SK-N-SH treated with all-trans-retinoic acid at 6 μM for 48 hours (cell line): ENCODE data around the gene EPB41L4A.

ENCODE experiments used
- ISL1 ChIP-seq: fragments of 250-450 bp; sonication (Bioruptor Pico); IDR thresholded peaks from 2 replicates; pipeline ENCODE4 v2.1.2; 2022; ENCODE audit warnings: mild to moderate bottlenecking, moderate library complexity
- PATZ1 ChIP-seq: fragments of 250-450 bp; sonication (Bioruptor Pico); IDR thresholded peaks from 2 replicates; pipeline ENCODE4 v1.8.0; 2020; ENCODE audit warnings: mild to moderate bottlenecking, moderate library complexity, borderline replicate concordance
- TCF4 ChIP-seq: fragments of 250-450 bp; sonication (Bioruptor Pico); IDR thresholded peaks from 2 replicates; pipeline ENCODE4 v1.8.0; 2021; ENCODE audit warnings: mild to moderate bottlenecking, moderate library complexity, borderline replicate concordance
- ZNF565 ChIP-seq: fragments of 450-650 bp; formaldehyde crosslinking; conservative IDR thresholded peaks from 2 replicates; pipeline ENCODE4 v1.5.0; 2020; ENCODE audit warnings: low read depth, mild to moderate bottlenecking, moderate library complexity
- ZNF8 ChIP-seq: fragments of 450-650 bp; formaldehyde crosslinking; IDR thresholded peaks from 2 replicates; pipeline ENCODE4 v1.5.0; 2020; ENCODE audit warnings: mild to moderate bottlenecking, moderate library complexity

DNA sequence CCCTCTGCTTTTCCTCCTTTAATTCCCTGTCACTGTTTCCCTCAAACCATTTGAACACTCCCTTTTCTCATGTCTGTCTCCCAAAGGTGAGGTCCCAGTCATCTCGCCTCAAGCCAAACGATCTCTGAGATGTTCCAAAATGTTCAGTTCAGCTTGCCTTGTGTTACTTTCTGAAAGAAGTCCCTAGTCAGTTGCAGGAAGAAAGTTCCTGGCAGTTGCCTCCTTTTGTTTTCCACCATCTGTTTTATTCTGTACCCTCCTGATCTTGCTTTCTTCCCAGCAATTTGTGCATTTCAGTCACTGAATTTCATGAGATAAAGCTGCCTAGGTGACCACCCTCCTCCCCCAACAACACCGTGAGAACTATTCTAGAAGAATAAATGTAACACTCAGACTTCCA is 277.5 kb downstream of the EPB41L4A start:
- TF ChIP-seq PATZ1 (CRISPR knock-in tag) (no peak), ISL1 (no peak), ZNF565 (CRISPR knock-in tag) (no peak), ZNF8 (CRISPR knock-in tag) (no peak), TCF4 (CRISPR knock-in tag) (no peak)
